HG02938 (cell line): ENCODE results near the gene MYL7.
"Not testable (repeated sequence)": the region's sequence is repeated elsewhere in the genome, so short reads cannot be mapped to it uniquely, and the experiment has no call there.

Experiments used
- ATAC-seq: cut with Tn5 transposase; IDR thresholded peaks from one replicate; pipeline ENCODE4 v1.9.1; 2021; ENCODE audit warnings: mild to moderate bottlenecking, moderate library complexity; ENCODE audit not compliant: unreplicated experiment

Gene MYL7, protein sequence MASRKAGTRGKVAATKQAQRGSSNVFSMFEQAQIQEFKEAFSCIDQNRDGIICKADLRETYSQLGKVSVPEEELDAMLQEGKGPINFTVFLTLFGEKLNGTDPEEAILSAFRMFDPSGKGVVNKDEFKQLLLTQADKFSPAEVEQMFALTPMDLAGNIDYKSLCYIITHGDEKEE

GRCh38 chr7:44141221-44141850 is at the start of gene MYL7:
MYL7 (minus strand) TSS chr7:44141332; CDS start chr7:44141305, 27 bp downstream.
- ATAC-seq = no peak

DNA sequence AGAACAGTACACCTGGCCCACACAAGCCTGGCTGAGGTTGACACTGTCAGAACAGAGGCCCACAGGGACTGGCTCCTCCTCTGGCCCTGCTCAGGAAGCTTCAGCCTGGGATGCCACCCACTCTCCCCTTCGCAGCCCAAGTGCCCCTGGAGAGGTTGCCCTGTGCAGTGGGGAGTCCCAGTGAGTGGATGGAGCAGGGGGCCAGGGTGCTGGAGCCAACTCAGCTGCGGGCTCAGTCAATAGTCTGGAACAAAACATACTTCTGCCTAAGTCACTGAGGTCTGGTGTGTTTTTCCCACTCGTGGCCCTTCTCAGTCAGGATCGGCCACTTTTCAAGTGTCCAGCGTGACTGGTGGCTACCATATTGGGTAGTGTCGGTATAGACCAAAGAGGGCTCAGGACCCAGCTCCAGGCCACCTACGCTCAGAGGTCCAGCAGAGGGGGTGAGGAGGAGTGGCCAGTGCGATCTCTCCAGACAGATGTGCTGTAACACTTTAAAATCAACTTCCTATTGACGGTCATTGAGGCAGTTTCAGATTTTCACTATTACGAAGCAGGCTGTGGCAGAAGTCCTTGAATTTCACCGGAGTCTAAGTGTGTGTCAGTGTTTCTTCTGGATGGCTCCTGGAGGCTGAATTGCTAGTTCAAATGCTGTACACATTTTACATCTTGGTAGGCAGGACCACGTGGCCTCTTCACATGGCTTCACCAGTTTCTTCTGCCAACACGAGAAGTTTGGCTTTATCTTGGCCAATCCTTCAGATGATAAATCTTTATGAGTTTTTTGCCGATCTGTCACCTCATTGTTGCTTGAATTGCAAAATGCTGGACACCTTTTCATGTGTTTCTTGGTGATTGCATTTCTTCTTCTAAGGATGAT is 49.1 kb upstream of the MYL7 start:
- ATAC-seq = no peak

- no peak for ATAC-seq
These were observed 48.3 kb upstream of the MYL7 start, which contains the start of gene GCK for GRCh38 chr7:44189286-44189992. GCK (minus strand) TSS chr7:44189439; CDS start chr7:44188953, 486 bp downstream.

DNA sequence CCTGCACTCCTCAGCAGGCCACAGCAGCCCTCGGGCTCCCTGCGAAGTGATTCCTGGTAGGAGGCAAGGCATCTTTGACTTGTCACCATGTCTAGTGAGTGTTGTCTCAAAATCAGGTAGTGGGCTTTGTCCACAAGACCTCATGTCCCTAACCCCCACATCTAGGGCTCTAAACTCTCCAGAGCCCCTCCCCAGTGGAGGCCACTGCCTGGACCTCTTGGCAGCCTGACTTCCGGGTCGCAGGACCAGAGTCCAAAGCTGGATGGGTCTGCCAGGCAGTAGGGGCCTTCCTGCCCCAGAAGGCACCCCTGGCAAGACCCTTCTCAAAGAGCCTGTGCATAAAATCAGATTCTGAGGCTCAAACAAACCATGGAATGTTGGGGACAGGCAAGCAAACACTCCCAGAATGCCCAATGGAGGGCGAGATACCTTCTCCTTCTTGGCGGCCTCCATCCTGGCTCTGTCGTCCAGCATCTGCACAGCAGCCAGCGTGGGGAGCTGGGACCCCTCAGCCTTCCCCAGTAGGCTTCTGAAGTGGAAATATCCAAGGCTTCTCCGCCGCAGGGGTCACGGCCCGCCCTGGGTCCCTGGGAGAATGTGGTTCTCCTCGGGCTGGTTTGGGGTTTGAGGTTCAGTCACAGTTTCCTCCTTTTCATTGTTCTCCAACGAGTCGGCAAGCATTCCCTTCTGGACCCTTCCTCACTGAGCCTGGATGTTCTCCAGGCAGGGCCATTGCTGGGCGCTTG is 47.5 kb upstream of the MYL7 start:
- ATAC-seq = no peak

GRCh38 chr7:44187636-44188416 is 46.7 kb upstream of the MYL7 start:
- no peak for ATAC-seq

GRCh38 chr7:44186736-44187135 is 45.6 kb upstream of the MYL7 start:
- no peak for ATAC-seq

- ATAC-seq = no peak
These were observed 44.6 kb upstream of the MYL7 start for GRCh38 chr7:44185729-44186128.

GRCh38 chr7:44184873-44185446 is 43.8 kb upstream of the MYL7 start:
- ATAC-seq = no peak

DNA sequence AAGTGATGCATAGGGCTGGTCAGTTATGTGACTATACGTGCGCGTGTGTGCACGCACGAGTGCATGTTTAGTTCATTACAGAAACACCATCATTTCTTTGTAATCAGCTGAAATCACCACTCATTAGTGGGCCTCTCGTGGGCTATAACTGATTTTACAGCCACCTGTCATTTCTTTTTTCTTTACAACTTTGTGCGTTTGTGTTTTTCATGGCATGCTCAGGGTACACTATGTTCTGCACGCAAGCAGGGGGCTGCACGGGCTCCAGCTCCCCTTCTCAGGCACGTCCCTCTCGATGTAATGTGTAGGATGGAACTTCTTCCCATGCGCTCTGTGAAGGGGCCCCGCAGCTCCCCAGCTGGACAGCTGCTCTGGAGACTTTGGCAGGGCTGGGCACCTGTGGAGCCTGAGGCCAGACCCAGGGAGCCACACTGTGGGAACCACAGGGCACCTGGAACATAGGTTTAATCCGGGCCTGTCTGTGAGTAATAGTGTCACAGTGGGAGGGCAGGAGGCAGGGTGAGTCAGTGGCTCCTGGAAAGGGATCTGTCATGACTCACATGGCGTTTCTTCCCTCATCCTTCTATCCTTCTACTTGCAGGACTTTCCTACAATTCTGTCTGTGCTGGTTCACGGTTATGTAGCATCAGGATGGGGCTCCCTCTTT is 43.2 kb upstream of the MYL7 start:
- no peak for ATAC-seq

DNA sequence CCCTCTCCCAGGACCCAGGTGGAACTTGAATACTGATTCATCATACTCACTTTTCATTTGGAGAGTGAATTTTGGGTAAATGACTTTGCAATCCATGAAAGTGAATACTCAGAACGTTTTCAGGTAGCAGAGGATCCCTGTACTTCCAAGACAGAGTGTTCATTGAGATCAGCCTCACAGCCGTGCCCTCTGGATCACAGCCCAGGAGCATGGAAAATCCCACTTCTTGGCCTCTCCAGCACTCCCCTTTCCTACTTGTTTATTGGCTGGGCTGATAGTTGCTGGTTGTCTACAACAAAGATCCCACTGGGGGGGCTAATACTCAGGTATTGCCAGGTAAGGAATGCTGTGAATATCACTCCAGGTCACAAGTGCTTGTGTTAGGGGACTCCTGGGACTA is 42.3 kb upstream of the MYL7 start:
- ATAC-seq = no peak

DNA sequence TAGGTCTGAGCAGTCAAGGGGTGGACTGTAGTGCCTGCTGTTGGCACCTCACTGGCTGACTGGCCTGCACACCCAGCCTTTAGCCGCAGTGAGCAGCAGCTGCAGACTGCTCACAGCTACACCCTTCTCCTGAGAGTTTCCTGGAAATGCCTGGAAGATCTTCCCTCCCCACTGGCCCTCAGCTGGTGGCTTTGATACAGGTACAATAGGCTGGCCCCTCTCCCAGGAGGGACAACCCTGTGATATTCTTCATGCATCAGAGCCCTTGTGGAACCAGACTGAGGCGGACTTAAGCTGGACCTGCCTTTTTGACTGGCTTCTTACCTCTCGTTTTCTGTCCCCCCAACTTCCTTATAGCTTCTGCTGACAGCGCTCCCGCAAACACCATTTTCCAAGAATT is 41.7 kb upstream of the MYL7 start:
- no peak for ATAC-seq

- ATAC-seq = no peak
These were observed 39.5 kb upstream of the MYL7 start for GRCh38 chr7:44180631-44181030.

- no peak for ATAC-seq
These were observed 36.5 kb upstream of the MYL7 start for GRCh38 chr7:44177570-44178131.

GRCh38 chr7:44176486-44176885 is 35.4 kb upstream of the MYL7 start:
- no peak for ATAC-seq

- ATAC-seq = no peak
These were observed 34.6 kb upstream of the MYL7 start for GRCh38 chr7:44175730-44176129.

DNA sequence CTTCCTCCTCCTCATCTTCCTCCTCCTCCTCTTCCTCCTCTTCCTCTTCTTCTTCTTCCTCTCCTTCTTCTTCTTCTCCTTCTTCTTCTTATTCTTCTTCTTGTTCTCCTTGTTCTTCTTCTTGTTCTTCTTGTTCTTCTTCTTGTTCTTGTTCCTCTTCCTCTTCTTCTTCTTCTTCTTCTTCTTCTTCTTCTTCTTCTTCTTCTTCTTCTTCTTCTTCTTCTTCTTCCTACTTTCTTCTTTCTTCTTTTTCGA is 33.5 kb upstream of the MYL7 start:
- not testable (repeated sequence) for ATAC-seq

DNA sequence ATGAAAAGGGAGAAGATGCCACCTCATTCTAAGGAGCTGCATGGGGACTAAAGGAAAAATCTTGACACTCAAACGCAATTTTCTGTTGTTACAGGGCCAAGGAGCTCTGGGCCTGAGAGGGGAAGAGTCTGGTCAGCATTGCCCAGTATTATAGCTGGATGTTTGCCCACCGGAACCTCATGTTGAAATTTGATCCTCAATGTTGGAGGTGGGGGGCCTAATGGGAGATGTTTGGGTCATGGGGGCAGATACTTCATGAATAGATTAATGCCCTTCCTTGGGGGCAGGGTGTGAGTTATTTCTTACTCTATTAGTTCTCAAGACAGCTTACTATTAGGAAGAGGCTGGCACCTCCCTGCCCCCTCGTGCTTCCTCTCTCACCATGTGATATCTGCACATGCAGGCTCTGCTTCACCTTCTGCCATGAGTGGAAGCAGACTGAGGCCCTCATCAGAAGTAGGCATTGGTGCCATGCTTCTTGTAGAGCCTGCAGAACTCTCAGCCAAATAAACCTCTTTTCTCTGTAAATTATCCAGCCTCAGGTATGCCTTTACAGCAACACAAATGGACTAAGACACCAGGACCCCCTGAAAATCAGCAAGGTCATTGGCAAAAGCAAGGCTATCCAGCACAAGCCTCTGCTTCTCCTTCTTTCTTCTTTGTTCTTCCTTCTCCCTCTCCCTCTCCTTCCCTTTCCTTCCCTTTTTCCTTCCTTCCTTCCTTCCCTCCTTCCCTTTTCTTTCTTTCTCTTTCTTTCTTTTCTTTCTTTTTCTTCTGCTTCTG is 33.0 kb upstream of the MYL7 start:
- ATAC-seq = no peak

DNA sequence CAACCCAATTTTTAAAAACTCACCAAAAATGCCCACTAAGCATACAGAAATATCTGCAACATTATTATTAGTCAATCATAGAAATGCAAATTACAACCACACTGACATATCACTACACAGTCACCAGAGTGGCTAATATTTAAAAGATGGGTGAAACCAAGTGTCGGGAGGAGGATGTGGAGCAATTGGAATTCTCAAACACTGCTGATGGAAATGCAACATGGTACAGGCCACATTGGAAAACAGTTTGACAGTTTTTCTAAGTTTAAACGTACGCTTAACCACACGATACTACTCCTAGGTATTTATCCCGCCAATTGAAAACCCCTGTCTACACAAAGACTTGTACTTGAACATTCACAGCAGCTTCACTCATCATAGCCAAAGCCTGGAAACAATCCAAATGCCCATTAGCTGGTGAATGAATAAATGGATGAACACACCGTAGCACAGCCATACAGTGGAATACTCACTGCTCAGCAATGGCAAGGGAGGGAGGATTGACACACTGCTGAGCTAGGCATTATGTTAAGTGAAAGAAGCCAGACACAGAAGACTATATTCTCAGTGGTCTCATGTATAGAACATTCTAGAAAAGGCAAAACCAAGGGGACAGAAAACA is 31.8 kb upstream of the MYL7 start:
- no peak for ATAC-seq
